ENCODE measurements around the gene HSPA12B. TPM values are rescaled to one million over a fixed set of nuclear protein-coding genes. Genes with fewer than 3 reads are reported as not detected.

The HSPA12B gene
- total and polyA plus RNA-seq, 2 of the 13 experiments (the other 11 are each of a cell fraction or from before 2014, with no cell fraction given) = 0.01 TPM; not detected in 1

DNA sequence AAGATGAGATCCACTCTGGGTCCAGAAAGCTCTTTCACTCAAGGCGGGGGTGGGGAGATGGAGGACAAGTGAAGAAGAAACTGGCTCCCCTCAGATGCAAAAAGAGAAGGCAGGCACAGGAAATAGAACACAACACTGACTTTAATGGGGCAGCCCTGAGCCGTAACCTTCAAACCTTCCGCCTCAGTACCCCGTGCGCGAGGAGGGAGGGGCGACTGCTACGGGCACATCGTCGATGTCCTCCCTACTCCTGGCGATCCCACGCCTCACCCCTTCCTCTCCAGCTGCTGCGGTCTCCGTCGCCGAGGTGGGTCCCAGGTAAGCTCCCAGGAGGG lies 44.9 kb downstream of the HSPA12B start (continued):
- TF ChIP-seq ZFAT (CRISPR knock-in tag; conservative IDR thresholded peaks at IDR 0.05) (no peak), NFIB (CRISPR knock-in tag; IDR thresholded peaks at IDR 0.05; ENCODE audit: borderline replicate concordance) (no peak), RBAK (CRISPR knock-in tag; IDR thresholded peaks at IDR 0.05) (no peak), ZNF329 (CRISPR knock-in tag; IDR thresholded peaks at IDR 0.05; ENCODE audit: low read depth) (no peak), ZMYM2 (CRISPR knock-in tag; IDR thresholded peaks at IDR 0.05) (no peak), ZNF296 (CRISPR knock-in tag; conservative IDR thresholded peaks at IDR 0.05) (no peak), KLF13 (CRISPR knock-in tag; IDR thresholded peaks at IDR 0.05) (no peak), FOXA1 (IDR thresholded peaks at IDR 0.05) (no peak), FOXA1 (CRISPR knock-in tag; IDR thresholded peaks at IDR 0.05) (no peak), ZNF232 (CRISPR knock-in tag; IDR thresholded peaks at IDR 0.05; ENCODE audit: borderline replicate concordance) (no peak), ZNF430 (CRISPR knock-in tag; IDR thresholded peaks at IDR 0.05) (no peak), ZNF746 (CRISPR knock-in tag; IDR thresholded peaks at IDR 0.05) (peak; percentile 50; the same call in 1 of the 2 replicates), ZC3H4 (CRISPR knock-in tag; IDR thresholded peaks at IDR 0.05; ENCODE audit: borderline replicate concordance) (no peak), KLF6 (CRISPR knock-in tag; IDR thresholded peaks at IDR 0.05) (no peak), ZNF224 (CRISPR knock-in tag; IDR thresholded peaks at IDR 0.05) (peak; percentile 73; the same call in 1 of the 2 replicates), KLF16 (CRISPR knock-in tag; IDR thresholded peaks at IDR 0.05) (no peak), SMARCC2 (IDR thresholded peaks at IDR 0.05) (no peak), ISX (CRISPR knock-in tag; conservative IDR thresholded peaks at IDR 0.05) (no peak), SNAPC2 (CRISPR knock-in tag; IDR thresholded peaks at IDR 0.05) (no peak), NAIF1 (CRISPR knock-in tag; IDR thresholded peaks at IDR 0.05; ENCODE audit: borderline replicate concordance) (no peak)
- TF ChIP-seq, protein P1, sequence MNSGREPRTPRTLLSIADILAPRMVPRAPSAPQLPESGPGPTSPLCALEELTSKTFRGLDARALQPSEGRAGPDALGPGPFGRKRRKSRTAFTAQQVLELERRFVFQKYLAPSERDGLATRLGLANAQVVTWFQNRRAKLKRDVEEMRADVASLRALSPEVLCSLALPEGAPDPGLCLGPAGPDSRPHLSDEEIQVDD (CRISPR knock-in tag; IDR thresholded peaks at IDR 0.05; ENCODE audit: borderline replicate concordance) = no peak
- TF ChIP-seq, protein P2, sequence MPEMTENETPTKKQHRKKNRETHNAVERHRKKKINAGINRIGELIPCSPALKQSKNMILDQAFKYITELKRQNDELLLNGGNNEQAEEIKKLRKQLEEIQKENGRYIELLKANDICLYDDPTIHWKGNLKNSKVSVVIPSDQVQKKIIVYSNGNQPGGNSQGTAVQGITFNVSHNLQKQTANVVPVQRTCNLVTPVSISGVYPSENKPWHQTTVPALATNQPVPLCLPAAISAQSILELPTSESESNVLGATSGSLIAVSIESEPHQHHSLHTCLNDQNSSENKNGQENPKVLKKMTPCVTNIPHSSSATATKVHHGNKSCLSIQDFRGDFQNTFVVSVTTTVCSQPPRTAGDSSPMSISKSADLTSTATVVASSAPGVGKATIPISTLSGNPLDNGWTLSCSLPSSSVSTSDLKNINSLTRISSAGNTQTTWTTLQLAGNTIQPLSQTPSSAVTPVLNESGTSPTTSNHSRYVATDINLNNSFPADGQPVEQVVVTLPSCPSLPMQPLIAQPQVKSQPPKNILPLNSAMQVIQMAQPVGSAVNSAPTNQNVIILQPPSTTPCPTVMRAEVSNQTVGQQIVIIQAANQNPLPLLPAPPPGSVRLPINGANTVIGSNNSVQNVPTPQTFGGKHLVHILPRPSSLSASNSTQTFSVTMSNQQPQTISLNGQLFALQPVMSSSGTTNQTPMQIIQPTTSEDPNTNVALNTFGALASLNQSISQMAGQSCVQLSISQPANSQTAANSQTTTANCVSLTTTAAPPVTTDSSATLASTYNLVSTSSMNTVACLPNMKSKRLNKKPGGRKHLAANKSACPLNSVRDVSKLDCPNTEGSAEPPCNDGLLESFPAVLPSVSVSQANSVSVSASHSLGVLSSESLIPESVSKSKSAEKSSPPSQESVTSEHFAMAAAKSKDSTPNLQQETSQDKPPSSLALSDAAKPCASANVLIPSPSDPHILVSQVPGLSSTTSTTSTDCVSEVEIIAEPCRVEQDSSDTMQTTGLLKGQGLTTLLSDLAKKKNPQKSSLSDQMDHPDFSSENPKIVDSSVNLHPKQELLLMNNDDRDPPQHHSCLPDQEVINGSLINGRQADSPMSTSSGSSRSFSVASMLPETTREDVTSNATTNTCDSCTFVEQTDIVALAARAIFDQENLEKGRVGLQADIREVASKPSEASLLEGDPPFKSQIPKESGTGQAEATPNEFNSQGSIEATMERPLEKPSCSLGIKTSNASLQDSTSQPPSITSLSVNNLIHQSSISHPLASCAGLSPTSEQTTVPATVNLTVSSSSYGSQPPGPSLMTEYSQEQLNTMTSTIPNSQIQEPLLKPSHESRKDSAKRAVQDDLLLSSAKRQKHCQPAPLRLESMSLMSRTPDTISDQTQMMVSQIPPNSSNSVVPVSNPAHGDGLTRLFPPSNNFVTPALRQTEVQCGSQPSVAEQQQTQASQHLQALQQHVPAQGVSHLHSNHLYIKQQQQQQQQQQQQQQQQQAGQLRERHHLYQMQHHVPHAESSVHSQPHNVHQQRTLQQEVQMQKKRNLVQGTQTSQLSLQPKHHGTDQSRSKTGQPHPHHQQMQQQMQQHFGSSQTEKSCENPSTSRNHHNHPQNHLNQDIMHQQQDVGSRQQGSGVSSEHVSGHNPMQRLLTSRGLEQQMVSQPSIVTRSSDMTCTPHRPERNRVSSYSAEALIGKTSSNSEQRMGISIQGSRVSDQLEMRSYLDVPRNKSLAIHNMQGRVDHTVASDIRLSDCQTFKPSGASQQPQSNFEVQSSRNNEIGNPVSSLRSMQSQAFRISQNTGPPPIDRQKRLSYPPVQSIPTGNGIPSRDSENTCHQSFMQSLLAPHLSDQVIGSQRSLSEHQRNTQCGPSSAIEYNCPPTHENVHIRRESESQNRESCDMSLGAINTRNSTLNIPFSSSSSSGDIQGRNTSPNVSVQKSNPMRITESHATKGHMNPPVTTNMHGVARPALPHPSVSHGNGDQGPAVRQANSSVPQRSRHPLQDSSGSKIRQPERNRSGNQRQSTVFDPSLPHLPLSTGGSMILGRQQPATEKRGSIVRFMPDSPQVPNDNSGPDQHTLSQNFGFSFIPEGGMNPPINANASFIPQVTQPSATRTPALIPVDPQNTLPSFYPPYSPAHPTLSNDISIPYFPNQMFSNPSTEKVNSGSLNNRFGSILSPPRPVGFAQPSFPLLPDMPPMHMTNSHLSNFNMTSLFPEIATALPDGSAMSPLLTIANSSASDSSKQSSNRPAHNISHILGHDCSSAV (CRISPR knock-in tag; IDR thresholded peaks at IDR 0.05; ENCODE audit: borderline replicate concordance) = no peak
- TF ChIP-seq, protein P3, sequence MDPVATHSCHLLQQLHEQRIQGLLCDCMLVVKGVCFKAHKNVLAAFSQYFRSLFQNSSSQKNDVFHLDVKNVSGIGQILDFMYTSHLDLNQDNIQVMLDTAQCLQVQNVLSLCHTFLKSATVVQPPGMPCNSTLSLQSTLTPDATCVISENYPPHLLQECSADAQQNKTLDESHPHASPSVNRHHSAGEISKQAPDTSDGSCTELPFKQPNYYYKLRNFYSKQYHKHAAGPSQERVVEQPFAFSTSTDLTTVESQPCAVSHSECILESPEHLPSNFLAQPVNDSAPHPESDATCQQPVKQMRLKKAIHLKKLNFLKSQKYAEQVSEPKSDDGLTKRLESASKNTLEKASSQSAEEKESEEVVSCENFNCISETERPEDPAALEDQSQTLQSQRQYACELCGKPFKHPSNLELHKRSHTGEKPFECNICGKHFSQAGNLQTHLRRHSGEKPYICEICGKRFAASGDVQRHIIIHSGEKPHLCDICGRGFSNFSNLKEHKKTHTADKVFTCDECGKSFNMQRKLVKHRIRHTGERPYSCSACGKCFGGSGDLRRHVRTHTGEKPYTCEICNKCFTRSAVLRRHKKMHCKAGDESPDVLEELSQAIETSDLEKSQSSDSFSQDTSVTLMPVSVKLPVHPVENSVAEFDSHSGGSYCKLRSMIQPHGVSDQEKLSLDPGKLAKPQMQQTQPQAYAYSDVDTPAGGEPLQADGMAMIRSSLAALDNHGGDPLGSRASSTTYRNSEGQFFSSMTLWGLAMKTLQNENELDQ (CRISPR knock-in tag; IDR thresholded peaks at IDR 0.05; ENCODE audit: borderline replicate concordance) = no peak

Measured in HepG2 (cell line).